HG03175 (cell line): ENCODE data around the gene FMN2.

Experiments
- ATAC-seq: cut with Tn5 transposase; IDR thresholded peaks from one replicate; pipeline ENCODE4 v1.9.1; 2021; ENCODE audit warnings: mild to moderate bottlenecking, moderate library complexity; ENCODE audit not compliant: unreplicated experiment

FMN2 gene

GRCh38 chr1:240192851-240193250 is 101.2 kb downstream of the FMN2 start:
- ATAC-seq: no peak

- ATAC-seq: no peak
These were observed 102.0 kb downstream of the FMN2 start for GRCh38 chr1:240193679-240194078.

DNA sequence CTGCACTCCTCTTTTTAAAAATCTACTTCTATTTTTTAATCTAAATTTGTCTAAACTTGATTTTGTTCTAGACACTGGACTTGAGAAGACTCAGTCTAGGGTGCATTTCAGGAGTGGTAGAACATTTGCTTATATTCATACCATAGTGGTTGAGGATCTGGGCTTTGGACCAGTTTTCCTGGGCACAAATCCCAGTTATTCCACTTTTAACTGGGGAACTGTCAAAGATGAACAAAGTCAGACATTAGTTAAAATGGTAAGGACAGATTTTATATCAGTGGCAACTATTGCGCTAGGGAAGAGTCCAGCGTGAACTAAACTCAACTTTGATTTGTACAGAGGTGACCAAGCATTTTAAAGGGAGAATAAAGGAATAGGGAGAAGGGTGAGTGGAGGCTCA is 102.4 kb downstream of the FMN2 start:
- no peak for ATAC-seq

DNA sequence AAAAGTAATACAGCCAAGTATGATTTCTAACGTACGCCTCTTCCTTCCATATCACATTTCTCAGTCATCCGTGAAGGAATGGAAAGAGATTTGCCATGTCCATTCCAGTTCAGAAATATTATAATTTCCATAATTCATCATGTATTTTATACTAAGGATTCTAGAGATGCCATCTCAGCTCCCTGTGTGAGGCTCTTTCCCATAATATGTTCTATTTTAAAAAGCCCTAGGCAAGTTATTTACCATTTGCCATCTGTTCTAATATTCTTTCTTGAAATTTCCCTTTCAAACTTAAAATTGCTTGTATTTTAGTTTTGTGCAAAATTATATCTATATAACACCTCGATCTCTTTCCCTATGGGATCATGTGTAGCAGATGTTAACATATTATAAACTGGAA is 106.7 kb downstream of the FMN2 start:
- no peak for ATAC-seq

DNA sequence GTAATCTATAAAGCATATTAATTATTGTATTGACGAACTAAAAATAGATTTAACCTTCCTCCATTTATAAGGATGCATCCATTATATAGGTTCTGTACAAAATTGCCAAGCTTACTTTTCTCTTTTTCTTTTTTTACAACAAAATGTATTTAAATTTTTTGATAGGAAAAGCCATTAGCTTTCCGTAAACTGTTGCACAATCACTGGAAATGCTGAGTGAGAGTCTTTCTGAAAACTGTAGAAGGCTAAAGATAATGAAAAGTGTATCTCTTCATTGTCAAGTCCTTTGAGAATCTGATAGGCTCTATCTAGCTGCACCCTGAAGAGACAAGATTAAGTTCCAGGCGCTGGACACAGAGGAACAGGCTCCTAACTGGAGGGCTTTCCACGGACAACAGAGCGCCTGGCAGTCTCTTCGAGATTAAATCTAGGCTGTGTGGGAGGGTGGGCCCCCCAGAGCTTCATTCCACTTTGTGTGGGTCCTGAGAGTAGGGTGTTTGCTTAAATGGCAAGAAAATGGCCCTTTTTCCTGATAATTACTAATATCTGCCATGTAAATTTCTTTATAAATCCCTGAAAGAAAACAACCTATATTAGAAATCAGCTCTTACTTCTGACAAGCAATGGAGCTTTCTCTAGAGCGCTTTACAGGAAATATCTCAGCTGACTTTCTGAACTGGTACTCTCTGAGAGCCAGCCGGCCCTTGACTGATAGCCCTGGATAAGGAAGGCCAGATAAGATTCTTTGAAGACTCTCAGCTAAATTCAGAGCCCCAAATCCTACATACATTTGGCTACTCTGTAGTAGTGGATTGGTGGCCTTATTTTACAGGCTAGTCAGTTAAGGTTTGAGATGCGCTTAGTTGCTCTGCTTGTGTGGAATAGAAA is 108.3 kb downstream of the FMN2 start:
- ATAC-seq: no peak

DNA sequence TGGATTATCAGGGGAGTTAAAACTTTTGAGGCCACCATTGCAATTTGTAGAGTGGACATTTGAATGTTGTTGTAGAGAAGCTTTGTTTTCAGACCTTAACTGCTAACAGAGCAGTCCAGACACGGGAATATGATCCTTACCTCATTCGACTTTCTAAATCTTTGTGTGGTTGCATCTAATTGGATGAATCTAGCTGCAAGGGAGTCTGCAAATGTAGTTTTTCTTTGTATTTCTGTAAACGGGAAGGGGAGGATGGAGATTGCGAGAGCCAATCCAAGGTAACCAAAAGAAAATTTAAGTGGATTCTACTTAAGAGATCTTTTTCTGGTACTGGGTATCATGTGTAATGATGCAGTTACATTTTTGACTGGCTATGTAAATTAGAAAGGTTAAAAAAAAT is 110.2 kb downstream of the FMN2 start:
- no peak for ATAC-seq

- ATAC-seq: no peak
These were observed 115.5 kb downstream of the FMN2 start for GRCh38 chr1:240207073-240207709.

DNA sequence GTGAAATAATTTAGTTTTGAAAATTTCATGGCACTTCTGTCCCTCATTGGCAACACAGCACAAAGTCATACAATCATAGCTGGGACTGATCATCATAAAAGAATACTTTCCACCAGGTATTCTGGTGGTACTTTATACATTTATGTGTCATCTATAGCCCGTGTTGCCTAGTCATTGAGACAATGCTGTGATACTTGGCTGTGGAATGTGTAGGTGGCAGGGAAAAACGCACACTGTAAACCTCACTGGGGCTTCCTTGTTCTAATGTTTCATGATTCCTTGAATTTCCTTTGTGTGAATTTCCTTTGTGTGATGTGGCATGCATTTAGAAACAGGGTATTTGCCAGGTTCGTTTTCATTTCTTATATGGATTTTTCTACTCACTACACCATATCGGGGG is 118.3 kb downstream of the FMN2 start:
- ATAC-seq: no peak

DNA sequence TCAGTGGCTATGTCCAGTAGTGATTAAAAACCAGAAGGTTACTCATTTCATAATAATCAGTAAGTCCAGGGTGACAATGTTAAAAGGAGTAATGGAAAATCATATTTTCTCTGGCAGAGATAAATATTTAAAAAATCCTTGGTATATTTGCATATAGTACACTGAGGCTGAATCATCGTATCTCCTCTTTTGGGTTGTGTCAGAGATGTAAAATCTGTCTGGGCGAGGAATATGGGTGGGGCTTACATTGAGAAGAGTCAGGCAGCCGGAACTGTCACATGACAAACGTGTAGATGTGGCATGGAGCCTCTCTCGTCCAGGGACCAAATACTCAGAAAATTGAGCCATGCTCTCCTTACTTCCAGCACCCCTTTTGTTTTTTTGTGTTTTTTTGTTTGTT is 120.9 kb downstream of the FMN2 start:
- no peak for ATAC-seq

GRCh38 chr1:240217403-240217802 is 125.7 kb downstream of the FMN2 start:
- ATAC-seq: no peak

- ATAC-seq: no peak
These were observed 127.4 kb downstream of the FMN2 start for GRCh38 chr1:240219104-240219503.

DNA sequence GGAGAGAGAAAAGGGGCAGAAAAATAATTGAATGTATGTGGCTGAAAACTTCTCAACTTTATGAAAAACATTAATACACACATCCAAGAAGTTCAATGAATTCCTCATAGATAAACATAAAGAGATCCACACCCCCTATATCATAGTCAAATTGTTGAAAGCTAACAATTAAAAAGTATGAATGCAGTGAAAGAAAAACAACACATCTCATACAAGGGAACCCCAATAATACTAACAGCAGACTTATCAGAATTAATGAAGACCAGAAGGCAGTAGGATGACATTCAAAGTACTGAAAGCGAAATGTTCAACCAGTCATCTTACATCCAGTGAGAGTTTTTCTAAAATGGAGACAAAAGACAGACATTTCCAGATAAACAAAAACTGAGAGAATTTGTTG is 134.4 kb downstream of the FMN2 start:
- no peak for ATAC-seq

GRCh38 chr1:240230816-240231215 is 139.1 kb downstream of the FMN2 start:
- ATAC-seq: no peak

DNA sequence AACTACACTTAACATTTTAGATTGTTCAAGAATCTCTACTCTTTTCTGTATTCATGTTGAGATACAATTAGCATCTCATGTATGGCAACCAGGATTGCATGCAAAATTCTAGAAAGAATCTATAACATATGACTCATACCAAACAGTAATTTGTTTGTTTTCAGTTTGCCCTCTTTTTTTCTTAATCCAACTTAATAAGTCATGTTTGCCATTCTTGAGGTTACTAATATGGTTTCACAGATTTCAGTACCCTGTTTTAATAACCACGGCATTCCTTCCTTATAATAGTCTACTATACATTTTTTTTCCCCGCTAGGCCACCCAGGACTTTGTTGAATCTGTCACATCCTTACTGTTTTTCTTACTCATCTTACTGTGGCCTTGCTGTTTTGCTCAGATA is 140.8 kb downstream of the FMN2 start:
- no peak for ATAC-seq

- ATAC-seq: no peak
These were observed 143.0 kb downstream of the FMN2 start for GRCh38 chr1:240234485-240235210.

DNA sequence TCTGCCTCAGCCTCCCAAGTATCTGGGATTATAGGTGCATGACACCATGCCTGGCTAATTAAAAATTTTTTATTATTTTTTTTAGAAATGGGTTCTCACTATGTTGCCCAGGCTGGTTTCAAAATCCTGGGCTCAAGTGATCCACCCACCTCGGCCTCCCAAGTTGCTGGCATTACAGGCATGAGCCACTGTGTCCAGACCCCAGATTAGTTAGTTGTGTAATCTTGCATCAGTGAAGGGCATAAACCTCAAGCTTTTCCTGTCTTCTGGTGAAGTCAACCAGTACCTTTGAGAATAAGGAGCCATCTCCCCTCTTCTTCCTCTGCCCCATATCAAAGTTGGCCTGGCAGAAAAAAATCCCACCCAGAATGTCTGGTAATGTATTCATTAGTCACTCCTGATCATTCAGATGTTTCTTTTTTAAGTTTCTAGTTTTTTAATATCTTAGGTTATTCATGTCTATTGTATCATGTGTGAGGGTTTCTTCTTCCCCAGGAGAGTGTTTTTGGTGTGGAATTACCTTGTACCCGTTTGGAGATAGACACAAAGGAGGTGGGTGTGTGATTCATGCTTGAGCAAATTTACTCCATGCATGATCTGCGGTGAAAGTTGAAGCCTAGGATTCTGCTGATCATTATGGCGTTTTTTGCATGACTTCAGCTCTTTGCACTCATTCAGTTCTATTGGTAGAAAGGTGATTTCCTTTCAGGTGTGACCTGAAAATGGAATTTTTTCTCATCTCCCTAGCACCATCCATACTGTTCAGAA is 144.0 kb downstream of the FMN2 start:
- ATAC-seq: no peak

- ATAC-seq: no peak
These were observed 145.6 kb downstream of the FMN2 start for GRCh38 chr1:240237305-240237721.

GRCh38 chr1:240239309-240239708 is 147.6 kb downstream of the FMN2 start:
- ATAC-seq: no peak

DNA sequence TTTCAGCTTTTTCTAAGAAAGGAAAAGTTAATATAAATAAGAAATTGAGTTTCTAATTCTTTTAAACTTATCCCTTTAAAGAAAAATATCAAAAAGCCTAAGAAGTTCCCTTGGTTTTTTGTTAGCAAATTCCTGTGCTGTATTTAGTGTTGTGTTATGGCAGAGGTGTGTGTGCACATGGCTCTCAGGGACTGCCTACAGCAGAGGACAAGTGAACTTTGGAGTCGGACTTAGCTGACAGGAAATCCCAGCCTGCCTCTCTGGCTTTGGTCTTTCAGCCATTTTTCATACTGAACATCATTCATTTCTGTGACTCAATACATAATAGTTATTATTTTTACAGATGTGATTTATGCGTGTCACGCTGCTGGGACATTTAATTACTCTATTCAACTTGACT is 149.6 kb downstream of the FMN2 start:
- no peak for ATAC-seq

- ATAC-seq: no peak
These were observed 151.0 kb downstream of the FMN2 start for GRCh38 chr1:240242601-240243144.
